DND-41 (cell line): ENCODE data around the gene SEMA3E.

ENCODE experiments used
- ATAC-seq: fragments of 200-7000 bp; cut with Tn5 transposase; 3 replicates; pipeline ENCODE4 v1.9.1; 2021; ENCODE audit warnings: low read depth; ENCODE audit not compliant: insufficient read depth
- DNase-seq: peaks from one replicate; pipeline ENCODE4 v3.0.0-alpha.2; 2020
- H2AFZ ChIP-seq: 2 replicates; pipeline ENCODE4 v1.6.0; 2012; ENCODE audit warnings: low read depth, low read length
- H3K27ac ChIP-seq: 2 replicates; pipeline ENCODE4 v1.5.1; 2012; ENCODE audit warnings: low read length, inconsistent platforms
- H3K27me3 ChIP-seq: fragments of 200-600 bp; sonication (generic); 2 replicates; pipeline ENCODE4 v1.6.0; 2012; ENCODE audit warnings: low read length, mild to moderate bottlenecking, inconsistent platforms; ENCODE audit not compliant: insufficient read depth, poor library complexity
- H3K36me3 ChIP-seq: 2 replicates; pipeline ENCODE4 v1.5.1; 2012; ENCODE audit warnings: low read length, inconsistent platforms; ENCODE audit not compliant: insufficient read depth
- H3K4me1 ChIP-seq: 2 replicates; pipeline ENCODE4 v1.5.1; 2012; ENCODE audit warnings: mild to moderate bottlenecking, low read length; ENCODE audit not compliant: insufficient read depth
- H3K4me2 ChIP-seq: 2 replicates; pipeline ENCODE4 v1.6.0; 2012; ENCODE audit warnings: mild to moderate bottlenecking, moderate library complexity, low read length, inconsistent platforms; ENCODE audit not compliant: insufficient read depth
- H3K4me3 ChIP-seq, 2 experiments: fragments of 200-600 bp in 1 of 2; shearing (Covaris generic) in 1 of 2; 2 replicates each; pipeline ENCODE4 v1.5.1; 2012 to 2016; ENCODE audit warnings: inconsistent platforms in 2 of 2, low read length in 2 of 2, mild to moderate bottlenecking in 2 of 2, low read depth in 1 of 2, moderate library complexity in 1 of 2
- H3K79me2 ChIP-seq: 2 replicates; pipeline ENCODE4 v1.6.0; 2012; ENCODE audit warnings: low read length, inconsistent platforms; ENCODE audit not compliant: insufficient read depth
- H3K9ac ChIP-seq: 2 replicates; pipeline ENCODE4 v1.6.0; 2012; ENCODE audit warnings: low read depth, mild to moderate bottlenecking, inconsistent platforms, low read length, moderate library complexity
- H3K9me3 ChIP-seq: 2 replicates; pipeline ENCODE4 v1.5.1; 2012; ENCODE audit warnings: low read length, moderate library complexity, mild to moderate bottlenecking, inconsistent platforms; ENCODE audit not compliant: insufficient read depth, severe bottlenecking
- H4K20me1 ChIP-seq: 2 replicates; pipeline ENCODE4 v1.6.0; 2012; ENCODE audit warnings: low read length; ENCODE audit not compliant: insufficient read depth
- EZH2 ChIP-seq: IDR thresholded peaks from 3 replicates; pipeline ENCODE4 v1.6.1; 2012; ENCODE audit warnings: borderline replicate concordance, low read depth, mild to moderate bottlenecking, moderate library complexity, low read length, inconsistent platforms; ENCODE audit not compliant: severe bottlenecking
- TF ChIP-seq, protein P1 (sequence below): IDR thresholded peaks from 2 replicates; pipeline ENCODE4 v1.5.1; 2012; ENCODE audit warnings: borderline replicate concordance, low read length, moderate library complexity, mild to moderate bottlenecking; ENCODE audit not compliant: poor library complexity, severe bottlenecking; ENCODE audit errors: extremely low read depth

The SEMA3E gene

DNA sequence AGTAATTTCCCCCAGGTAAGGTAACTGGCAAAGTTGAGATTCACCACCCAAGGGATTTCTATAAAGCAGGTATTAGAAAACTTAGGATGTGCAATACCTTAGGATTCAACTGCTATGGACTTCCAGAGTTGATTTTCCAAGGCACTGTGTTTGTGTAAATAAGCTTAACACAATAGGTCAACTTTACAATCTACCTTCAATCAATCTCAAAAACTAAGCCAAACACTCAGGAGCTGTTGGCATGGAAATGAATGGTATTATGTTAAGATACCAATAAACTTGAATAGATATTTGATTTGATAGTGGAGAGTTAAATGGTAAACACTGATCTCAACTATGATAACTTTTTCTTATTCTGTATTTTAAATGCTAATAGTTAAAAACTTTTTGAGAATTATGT lies 762 bp upstream of the SEMA3E start:
- ATAC-seq (no peak), DNase-seq (no peak)
- Histone ChIP-seq H3K27me3 (no peaks in the 10 kb centered on the region), H3K4me2 (no peak overlapping the region), H3K4me3 (no peak overlapping the region), H3K9ac (no peak overlapping the region), H3K27ac (no peak overlapping the region), H3K4me1 (no peaks in the 10 kb centered on the region), H3K79me2 (no peaks in the 10 kb centered on the region), H3K36me3 (no peaks in the 10 kb centered on the region), H3K9me3 (no peaks in the 10 kb centered on the region), H2AFZ (no peak overlapping the region), H4K20me1 (no peaks in the 10 kb centered on the region)
- TF ChIP-seq, protein P1, sequence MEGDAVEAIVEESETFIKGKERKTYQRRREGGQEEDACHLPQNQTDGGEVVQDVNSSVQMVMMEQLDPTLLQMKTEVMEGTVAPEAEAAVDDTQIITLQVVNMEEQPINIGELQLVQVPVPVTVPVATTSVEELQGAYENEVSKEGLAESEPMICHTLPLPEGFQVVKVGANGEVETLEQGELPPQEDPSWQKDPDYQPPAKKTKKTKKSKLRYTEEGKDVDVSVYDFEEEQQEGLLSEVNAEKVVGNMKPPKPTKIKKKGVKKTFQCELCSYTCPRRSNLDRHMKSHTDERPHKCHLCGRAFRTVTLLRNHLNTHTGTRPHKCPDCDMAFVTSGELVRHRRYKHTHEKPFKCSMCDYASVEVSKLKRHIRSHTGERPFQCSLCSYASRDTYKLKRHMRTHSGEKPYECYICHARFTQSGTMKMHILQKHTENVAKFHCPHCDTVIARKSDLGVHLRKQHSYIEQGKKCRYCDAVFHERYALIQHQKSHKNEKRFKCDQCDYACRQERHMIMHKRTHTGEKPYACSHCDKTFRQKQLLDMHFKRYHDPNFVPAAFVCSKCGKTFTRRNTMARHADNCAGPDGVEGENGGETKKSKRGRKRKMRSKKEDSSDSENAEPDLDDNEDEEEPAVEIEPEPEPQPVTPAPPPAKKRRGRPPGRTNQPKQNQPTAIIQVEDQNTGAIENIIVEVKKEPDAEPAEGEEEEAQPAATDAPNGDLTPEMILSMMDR: no peak
- TF ChIP-seq EZH2: no peak

DNA sequence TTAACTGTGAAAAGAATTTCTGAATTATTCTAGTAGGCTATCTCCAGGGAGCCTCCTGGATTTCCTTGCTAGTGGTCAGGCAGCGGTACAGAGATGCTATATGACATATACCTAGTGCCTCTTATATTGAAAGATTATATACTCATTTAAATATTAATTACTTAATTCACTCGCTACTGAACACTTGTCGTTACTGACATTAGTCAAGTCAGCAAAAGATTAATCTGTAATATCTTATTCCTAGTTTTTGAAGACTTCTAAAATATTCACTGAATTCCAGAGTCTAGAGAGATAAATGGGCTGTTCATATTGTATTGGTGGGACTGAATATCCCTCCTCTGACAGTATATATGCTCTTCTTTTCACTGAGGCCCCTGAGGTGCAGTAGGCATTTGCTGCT lies 2.9 kb downstream of the SEMA3E start:
- H3K27me3 ChIP-seq: no peaks in the 10 kb centered on the region
- H3K36me3 ChIP-seq: no peaks in the 10 kb centered on the region
- ATAC-seq (no peak), DNase-seq (no peak)
- H3K9me3 ChIP-seq: no peaks in the 10 kb centered on the region
- no peak overlapping the region for H3K4me3 ChIP-seq
- TF ChIP-seq, protein P1: no peak
- TF ChIP-seq EZH2: no peak
- H3K4me2 ChIP-seq: no peak overlapping the region
- H4K20me1 ChIP-seq: no peaks in the 10 kb centered on the region
- H3K9ac ChIP-seq: no peak overlapping the region
- H3K27ac ChIP-seq: no peak overlapping the region
- H2AFZ ChIP-seq: no peak overlapping the region
- no peaks in the 10 kb centered on the region for H3K79me2 ChIP-seq
- H3K4me1 ChIP-seq: no peaks in the 10 kb centered on the region

DNA sequence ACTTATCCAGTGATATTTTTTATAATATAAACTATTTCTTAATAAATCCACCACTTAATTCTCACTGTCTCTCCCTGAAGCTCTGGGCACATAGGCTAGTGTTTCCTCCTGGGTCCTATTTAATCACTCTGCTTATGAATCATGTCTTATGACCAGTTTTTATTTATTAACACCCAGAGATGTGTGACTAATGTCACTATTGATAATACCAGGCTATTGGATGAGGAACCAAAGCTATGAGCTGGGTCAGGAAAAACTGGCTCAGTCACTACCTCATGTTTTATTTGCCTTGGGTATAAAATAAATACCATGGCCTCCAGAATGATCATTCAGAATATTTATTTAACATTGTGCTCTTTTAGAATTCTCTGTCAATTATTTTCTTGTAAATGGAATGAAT lies 5.2 kb downstream of the SEMA3E start:
- Histone ChIP-seq H4K20me1 (no peaks in the 10 kb centered on the region), H3K27me3 (no peaks in the 10 kb centered on the region), H3K9ac (no peak overlapping the region), H3K27ac (no peak overlapping the region), H3K4me2 (no peak overlapping the region), H2AFZ (no peak overlapping the region), H3K9me3 (no peaks in the 10 kb centered on the region), H3K4me3 (no peak overlapping the region), H3K79me2 (no peaks in the 10 kb centered on the region), H3K36me3 (no peaks in the 10 kb centered on the region), H3K4me1 (no peaks in the 10 kb centered on the region)
- no peak for DNase-seq
- no peak for ATAC-seq
- TF ChIP-seq, protein P1: no peak
- no peak for TF ChIP-seq EZH2

DNA sequence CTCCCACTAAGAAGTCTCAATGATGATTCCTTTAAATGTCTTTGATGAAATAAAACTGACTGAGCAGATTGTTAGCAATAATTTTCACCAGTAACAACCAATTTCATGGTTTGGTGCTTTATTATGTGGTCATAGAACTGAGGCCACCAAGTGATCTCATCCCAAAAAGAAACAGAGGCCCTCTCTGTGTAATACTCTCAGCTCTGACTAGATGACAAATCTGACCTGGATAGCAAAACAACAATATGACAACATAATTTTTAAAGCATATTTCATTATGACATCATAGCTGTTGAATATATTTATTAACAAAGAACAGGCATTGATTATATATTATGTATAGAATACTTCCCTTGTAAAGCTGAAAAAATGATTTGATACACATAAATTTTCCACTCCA lies 5.9 kb downstream of the SEMA3E start:
- Histone ChIP-seq H3K9ac (no peak overlapping the region), H3K9me3 (no peaks in the 10 kb centered on the region), H3K27ac (no peak overlapping the region), H4K20me1 (no peaks in the 10 kb centered on the region), H2AFZ (no peak overlapping the region), H3K4me1 (no peaks in the 10 kb centered on the region), H3K27me3 (no peaks in the 10 kb centered on the region), H3K79me2 (no peaks in the 10 kb centered on the region), H3K4me2 (no peak overlapping the region), H3K36me3 (no peaks in the 10 kb centered on the region), H3K4me3 (no peak overlapping the region)
- DNase-seq (no peak), ATAC-seq (no peak)
- TF ChIP-seq, protein P1: no peak
- no peak for TF ChIP-seq EZH2
